NT2/D1 (cell line): ENCODE data around the gene TMEM175.

Source experiments
- DNase-seq: peaks from one replicate; pipeline ENCODE4 v3.0.0-alpha.2; 2011; ENCODE audit warnings: low read depth, low spot score
- H3K27me3 ChIP-seq: 2 replicates; pipeline ENCODE4 v1.6.0; 2011; ENCODE audit warnings: mild to moderate bottlenecking; ENCODE audit not compliant: insufficient read length, insufficient read depth
- H3K36me3 ChIP-seq: 2 replicates; pipeline ENCODE4 v1.6.1; 2011; ENCODE audit warnings: mild to moderate bottlenecking, low read length, mixed read lengths; ENCODE audit not compliant: insufficient read depth, insufficient read length
- H3K4me1 ChIP-seq: 2 replicates; pipeline ENCODE4 v1.5.1; 2011; ENCODE audit not compliant: insufficient read depth, insufficient read length
- H3K4me3 ChIP-seq: 2 replicates; pipeline ENCODE4 v1.5.1; 2011; ENCODE audit warnings: low read depth; ENCODE audit not compliant: insufficient read length
- H3K9ac ChIP-seq: 2 replicates; pipeline ENCODE4 v1.6.0; 2011; ENCODE audit warnings: low read depth; ENCODE audit not compliant: insufficient read length
- H3K9me3 ChIP-seq: 2 replicates; pipeline ENCODE4 v1.5.1; 2011; ENCODE audit warnings: mild to moderate bottlenecking, low read length; ENCODE audit not compliant: insufficient read depth
- SUZ12 ChIP-seq: IDR thresholded peaks from 2 replicates; pipeline ENCODE4 v1.6.1; 2011; ENCODE audit not compliant: insufficient read length, insufficient read depth; ENCODE audit errors: extremely low read depth
- YY1 ChIP-seq: IDR thresholded peaks from 2 replicates; pipeline ENCODE4 v1.6.1; 2011; ENCODE audit not compliant: insufficient read length, insufficient read depth
- ZNF274 ChIP-seq: IDR thresholded peaks from 2 replicates; pipeline ENCODE4 v1.6.1; 2011; ENCODE audit warnings: mild to moderate bottlenecking, low read depth, low read length

The TMEM175 gene

DNA sequence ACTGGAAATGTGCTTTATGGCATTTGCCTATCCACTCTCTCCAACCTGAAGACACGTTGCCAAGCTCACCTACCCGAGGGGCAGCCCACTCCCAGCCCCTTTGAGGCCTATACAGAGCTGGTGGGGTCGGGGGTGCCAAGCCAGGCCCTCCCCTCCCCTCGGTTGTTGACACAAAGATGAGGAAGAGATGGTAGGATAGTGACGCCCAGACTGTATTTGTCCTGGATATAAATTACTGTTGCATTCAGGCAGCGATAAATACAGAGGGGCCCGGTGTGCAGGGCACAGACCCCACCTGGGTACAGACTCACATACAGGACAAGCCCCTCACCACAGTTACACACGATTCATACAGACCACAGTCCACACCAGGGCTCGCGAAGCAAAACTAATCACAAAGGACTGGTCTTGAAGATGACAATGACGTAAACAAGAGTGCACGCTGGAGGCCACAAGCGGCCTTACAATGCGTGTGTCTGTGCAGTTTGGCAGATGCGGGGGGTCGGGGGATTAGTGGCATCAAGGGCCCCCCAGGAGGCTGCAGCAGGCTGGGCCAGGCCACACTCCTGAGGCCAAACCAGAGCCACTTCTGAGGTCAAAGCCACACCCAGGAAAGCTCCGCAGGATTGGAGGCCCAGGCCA is 26.6 kb downstream of the TMEM175 start:
- Histone ChIP-seq H3K27me3 (no peaks in the 10 kb centered on the region), H3K36me3 (peaks cover 55% of the 10 kb centered on the region), H3K4me3 (no peak overlapping the region), H3K4me1 (peaks cover 9% of the 10 kb centered on the region), H3K9ac (no peak overlapping the region), H3K9me3 (no peaks in the 10 kb centered on the region)
- TF ChIP-seq YY1 (no peak), ZNF274 (no peak), SUZ12 (no peak)
- no peak for DNase-seq

DNA sequence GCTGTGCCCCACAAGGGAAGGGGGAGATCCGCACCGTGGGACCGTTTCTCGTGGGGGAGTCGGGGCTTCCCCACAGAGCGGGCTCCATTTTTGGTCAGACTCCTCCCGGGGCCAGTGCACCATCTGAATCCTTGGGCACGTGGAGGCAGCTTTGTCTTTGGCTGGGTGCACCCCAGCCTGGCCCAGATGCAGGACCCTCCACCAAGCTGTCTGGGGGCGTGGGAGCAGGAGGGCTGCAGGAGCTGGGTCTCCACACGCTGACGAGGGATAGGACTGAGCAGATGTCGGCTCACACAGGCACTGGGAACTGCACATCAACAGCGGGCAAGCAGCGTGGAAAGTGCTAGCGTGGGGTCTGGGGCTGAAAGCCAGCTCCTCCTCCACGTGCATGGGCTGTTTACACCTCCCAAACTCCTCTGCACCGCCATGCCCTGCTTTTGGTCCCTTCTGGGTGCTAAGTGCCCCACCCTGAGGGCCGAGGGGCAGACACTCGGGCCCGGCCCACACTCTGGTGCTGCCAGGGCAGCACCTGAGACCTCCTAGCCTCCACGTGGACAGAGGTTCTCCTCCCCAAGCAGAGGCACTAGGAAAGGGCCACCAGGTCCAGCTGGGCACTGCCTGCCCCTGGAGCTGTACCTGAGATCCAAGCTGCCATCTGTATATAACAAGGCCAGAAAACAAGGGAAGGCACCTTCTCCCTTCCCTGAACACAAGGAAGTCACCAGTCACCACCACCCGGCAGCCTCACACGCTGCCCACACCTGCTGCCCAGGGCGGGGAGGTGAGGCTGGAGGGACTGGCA is 27.3 kb downstream of the TMEM175 start:
- H3K9ac ChIP-seq: no peak overlapping the region
- H3K27me3 ChIP-seq: no peaks in the 10 kb centered on the region
- peaks cover 9% of the 10 kb centered on the region for H3K4me1 ChIP-seq
- TF ChIP-seq ZNF274 (no peak), YY1 (no peak), SUZ12 (no peak)
- H3K9me3 ChIP-seq: no peaks in the 10 kb centered on the region
- DNase-seq: no peak
- H3K4me3 ChIP-seq: no peak overlapping the region
- peaks cover 62% of the 10 kb centered on the region for H3K36me3 ChIP-seq

DNA sequence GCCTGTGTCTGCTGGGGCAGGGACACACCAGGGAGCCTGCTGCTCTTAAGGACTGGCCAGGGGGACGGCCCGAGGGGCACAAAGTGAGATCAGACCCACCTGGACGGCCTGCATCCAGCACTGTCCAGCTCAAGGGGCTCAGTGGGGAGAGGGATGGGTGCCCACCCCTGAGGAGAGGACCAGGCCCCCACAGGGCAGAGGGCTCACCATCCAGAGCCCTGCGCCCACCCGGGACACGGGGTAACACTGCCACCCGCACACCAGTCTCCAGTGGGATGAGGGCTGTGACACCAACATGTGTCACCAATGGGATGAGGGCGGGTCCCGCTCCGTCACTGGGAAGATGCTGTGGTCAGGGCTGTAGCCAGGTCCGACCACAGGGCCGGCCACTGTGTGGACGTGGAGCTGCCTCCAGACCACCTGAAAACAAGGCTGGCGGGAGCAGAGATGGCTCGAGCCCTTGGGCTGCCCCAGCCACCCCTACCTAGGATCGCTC is 27.9 kb downstream of the TMEM175 start:
- peaks cover 67% of the 10 kb centered on the region for H3K36me3 ChIP-seq
- no peak overlapping the region for H3K4me3 ChIP-seq
- H3K9ac ChIP-seq: no peak overlapping the region
- peaks cover 9% of the 10 kb centered on the region for H3K4me1 ChIP-seq
- H3K9me3 ChIP-seq: no peaks in the 10 kb centered on the region
- DNase-seq: no peak
- no peaks in the 10 kb centered on the region for H3K27me3 ChIP-seq
- no peak for TF ChIP-seq SUZ12
- TF ChIP-seq ZNF274: no peak
- no peak for TF ChIP-seq YY1

DNA sequence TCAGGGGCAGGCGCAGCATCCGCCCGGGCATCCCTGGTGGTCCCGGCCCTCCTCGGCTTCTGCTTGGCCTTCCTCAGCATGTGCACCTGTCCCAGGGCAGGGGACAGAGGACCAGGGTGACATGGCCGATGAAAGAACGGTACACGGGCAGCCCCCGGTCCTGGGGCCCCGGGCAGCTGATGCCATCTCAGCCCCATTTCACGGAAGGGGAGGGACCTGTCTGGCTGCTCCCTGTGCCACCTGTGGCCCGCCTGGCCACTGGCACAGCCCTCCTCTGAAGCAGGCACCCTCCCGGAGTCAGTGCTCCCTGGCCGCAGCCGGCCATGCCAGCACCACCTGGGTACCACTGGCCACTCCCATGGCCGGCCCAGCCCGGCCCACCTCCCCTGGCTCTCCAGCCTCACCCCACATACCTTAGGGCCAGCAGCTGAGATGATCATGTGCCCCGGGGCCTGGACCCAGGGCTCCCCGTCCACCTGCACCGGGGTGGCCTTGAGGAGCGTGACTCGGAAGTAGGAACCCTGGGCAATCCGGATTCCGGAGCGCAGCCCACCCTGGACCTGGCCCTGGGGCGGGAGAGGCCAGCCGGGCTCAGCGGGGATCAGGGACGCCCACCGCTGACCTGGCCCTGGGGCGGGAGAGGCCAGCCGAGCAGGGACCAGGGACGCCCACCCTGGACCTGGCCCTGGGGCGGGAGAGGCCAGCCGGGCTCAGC is 28.5 kb downstream of the TMEM175 start:
- Histone ChIP-seq H3K4me1 (peaks cover 6% of the 10 kb centered on the region), H3K9me3 (no peaks in the 10 kb centered on the region), H3K27me3 (no peaks in the 10 kb centered on the region), H3K36me3 (peaks cover 68% of the 10 kb centered on the region), H3K9ac (no peak overlapping the region), H3K4me3 (no peak overlapping the region)
- TF ChIP-seq YY1 (no peak), ZNF274 (no peak), SUZ12 (no peak)
- no peak for DNase-seq

DNA sequence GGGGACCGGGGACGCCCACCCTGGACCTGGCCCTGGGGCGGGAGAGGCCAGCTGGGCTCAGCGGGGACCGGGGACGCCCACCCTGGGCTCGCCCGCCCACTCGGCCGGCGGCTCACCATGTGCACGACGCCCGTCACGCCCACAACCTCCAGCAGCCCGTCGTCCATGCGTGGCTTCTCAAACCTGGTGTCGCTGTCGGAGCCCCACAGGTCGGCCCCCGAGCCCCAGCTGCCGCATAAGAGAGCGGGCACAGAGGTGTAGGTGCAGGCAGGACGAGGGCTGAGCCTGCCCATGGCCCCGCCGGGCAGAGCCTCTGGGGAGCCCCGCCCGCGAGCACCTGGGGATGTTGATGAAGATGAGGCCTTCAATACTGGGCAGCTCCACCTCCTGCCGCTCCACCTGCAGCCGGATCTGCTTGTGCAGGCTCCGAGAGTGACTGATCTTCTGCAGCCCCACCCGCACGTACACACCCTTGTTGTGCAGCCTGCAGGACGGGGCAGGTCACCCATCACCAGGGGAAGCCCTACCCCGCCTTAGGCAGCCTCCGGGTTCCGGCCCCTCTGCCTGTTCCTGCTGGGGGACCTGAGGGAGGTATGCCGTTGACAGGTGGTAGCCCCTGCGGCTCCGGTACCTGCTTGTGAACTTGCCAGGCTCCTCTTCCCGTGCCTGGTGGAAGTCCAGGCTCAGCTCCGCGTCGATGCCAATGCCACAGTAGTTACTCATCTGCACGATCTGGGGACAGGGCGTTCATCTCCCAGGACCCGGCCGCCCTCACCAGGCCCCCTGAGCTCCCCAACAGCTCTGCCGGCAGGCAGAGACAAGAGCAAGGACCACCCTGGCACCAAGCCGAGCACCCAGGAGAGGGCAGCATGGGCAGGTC is 29.3 kb downstream of the TMEM175 start:
- Histone ChIP-seq H3K27me3 (no peaks in the 10 kb centered on the region), H3K9ac (no peak overlapping the region), H3K4me1 (peaks cover 7% of the 10 kb centered on the region), H3K9me3 (no peaks in the 10 kb centered on the region), H3K36me3 (peaks cover 76% of the 10 kb centered on the region), H3K4me3 (no peak overlapping the region)
- no peak for TF ChIP-seq YY1
- no peak for TF ChIP-seq ZNF274
- TF ChIP-seq SUZ12: no peak
- no peak for DNase-seq
